Endodermal cell (in vitro differentiated cells): ENCODE data around the gene PTPRN2. TPM values are rescaled to one million over a fixed set of nuclear protein-coding genes. Genes with fewer than 3 reads are reported as not detected.

ENCODE experiments used
- DNase-seq: peaks from one replicate; pipeline ENCODE4 v3.0.0-alpha.2; 2017
- H3K27ac ChIP-seq: 2 replicates; pipeline ENCODE4 v1.5.1; 2013; ENCODE audit warnings: mild to moderate bottlenecking, low read depth, low read length, moderate library complexity
- H3K27me3 ChIP-seq: 2 replicates; pipeline ENCODE4 v1.6.1; 2013; ENCODE audit warnings: mild to moderate bottlenecking, low read length, moderate library complexity; ENCODE audit not compliant: insufficient read depth, control insufficient read depth, poor library complexity, severe bottlenecking
- H3K36me3 ChIP-seq: 2 replicates; pipeline ENCODE4 v1.7.0; 2013; ENCODE audit warnings: mild to moderate bottlenecking, low read length, moderate library complexity; ENCODE audit not compliant: control insufficient read depth, insufficient read depth
- H3K4me1 ChIP-seq: one replicate; pipeline ENCODE4 v1.7.0; 2013; ENCODE audit warnings: low read length; ENCODE audit not compliant: control insufficient read depth, insufficient read depth
- H3K4me3 ChIP-seq: 2 replicates; pipeline ENCODE4 v1.5.1; 2013; ENCODE audit warnings: mild to moderate bottlenecking, low read length, moderate library complexity
- H3K9ac ChIP-seq: 2 replicates; pipeline ENCODE4 v1.6.1; 2013; ENCODE audit warnings: mild to moderate bottlenecking, low read length, moderate library complexity; ENCODE audit not compliant: poor library complexity, severe bottlenecking; ENCODE audit errors: extremely low read depth
- H3K9me3 ChIP-seq: 2 replicates; pipeline ENCODE4 v1.6.1; 2013; ENCODE audit warnings: mild to moderate bottlenecking, low read length, moderate library complexity; ENCODE audit not compliant: control insufficient read depth
- H3K27ac Mint-ChIP-seq: 2 replicates; pipeline ENCODE4 v1.8.0; 2020; ENCODE audit warnings: mixed read lengths
- H3K27me3 Mint-ChIP-seq: 2 replicates; pipeline ENCODE4 v1.8.0; 2021; ENCODE audit warnings: mild to moderate bottlenecking, mixed read lengths; ENCODE audit not compliant: insufficient read depth
- H3K36me3 Mint-ChIP-seq: 2 replicates; pipeline ENCODE4 v1.8.0; 2020; ENCODE audit warnings: low read depth, mixed read lengths
- H3K4me1 Mint-ChIP-seq: 2 replicates; pipeline ENCODE4 v1.8.0; 2020; ENCODE audit warnings: mixed read lengths
- H3K4me3 Mint-ChIP-seq: 2 replicates; pipeline ENCODE4 v1.8.0; 2020; ENCODE audit warnings: mild to moderate bottlenecking, moderate library complexity, mixed read lengths
- H3K9me3 Mint-ChIP-seq: 2 replicates; pipeline ENCODE4 v1.8.0; 2020; ENCODE audit warnings: mild to moderate bottlenecking, mixed read lengths
- CTCF ChIP-seq: fragments of 200-600 bp; sonication (generic); conservative IDR thresholded peaks from 2 replicates; pipeline ENCODE4 v1.5.0; 2021; ENCODE audit warnings: antibody characterized with exemption, mild to moderate bottlenecking
- WGBS, 2 experiments: methylation state at CpG; one replicate each; pipeline versions ENCODE4 v1.1.5 to v1.1.7; 2013; ENCODE audit warnings: missing lambda C conversion rate in 2 of 2, mixed read lengths in 1 of 2; ENCODE audit not compliant: insufficient coverage in 1 of 2, insufficient read length in 1 of 2; 5-methylcytosine and 5-hydroxymethylcytosine counted together
- total RNA-seq, 2 donors: library from RNA; stranded (reverse); fragmentation: NEBNext Ultra II Directional in 1 of 2; extraction: Animal tissue kit (Norgen Biotek cat#: 25700) in 1 of 2; gene quantifications; 2 replicates in 1 of 2; 3 replicates in 1 of 2; pipeline ENCODE4 v1.2.1, GENCODE V29; 2021

Gene PTPRN2
- total RNA-seq, 2 donors from 2014 or later = 0.69 to 1.2 TPM

- H3K27me3 Mint-ChIP-seq = peaks cover 4% of the 10 kb centered on the region
- H3K27ac Mint-ChIP-seq = no peak overlapping the region
- no peak overlapping the region for H3K4me3 ChIP-seq
- H3K9ac ChIP-seq = no peak overlapping the region
- H3K27ac ChIP-seq = no peak overlapping the region
- DNase-seq = no peak
- H3K9me3 ChIP-seq = peaks cover 66% of the 10 kb centered on the region
- no peak for TF ChIP-seq CTCF
- no peak overlapping the region for H3K4me3 Mint-ChIP-seq
- no peaks in the 10 kb centered on the region for H3K27me3 ChIP-seq
- H3K9me3 Mint-ChIP-seq = peaks cover 2% of the 10 kb centered on the region
- H3K4me1 ChIP-seq = no peaks in the 10 kb centered on the region
- 79 to 90% methylated on average over 2 to 13 of the region's 13 CpGs for WGBS, 2 experiments
- H3K36me3 ChIP-seq = no peaks in the 10 kb centered on the region
- no peaks in the 10 kb centered on the region for H3K36me3 Mint-ChIP-seq
- H3K4me1 Mint-ChIP-seq = peaks cover 14% of the 10 kb centered on the region
Observed at GRCh38 chr7:157853789-157854065, 733.9 kb downstream of the PTPRN2 start.

GRCh38 chr7:157853076-157853788, 734.4 kb downstream of the PTPRN2 start:
- Histone ChIP-seq H3K9ac (no peak overlapping the region), H3K4me3 (no peak overlapping the region), H3K4me1 (no peaks in the 10 kb centered on the region), H3K9me3 (peaks cover 66% of the 10 kb centered on the region), H3K36me3 (no peaks in the 10 kb centered on the region), H3K27ac (no peak overlapping the region), H3K27me3 (no peaks in the 10 kb centered on the region)
- no peak overlapping the region for H3K27ac Mint-ChIP-seq
- H3K4me3 Mint-ChIP-seq = no peak overlapping the region
- H3K9me3 Mint-ChIP-seq = peaks cover 2% of the 10 kb centered on the region
- H3K4me1 Mint-ChIP-seq = peaks cover 14% of the 10 kb centered on the region
- WGBS, 2 experiments = 85 to 87% methylated on average over 14 to 26 of the region's 26 CpGs
- TF ChIP-seq CTCF = no peak
- H3K27me3 Mint-ChIP-seq = peaks cover 4% of the 10 kb centered on the region
- no peak for DNase-seq
- H3K36me3 Mint-ChIP-seq = no peaks in the 10 kb centered on the region

- no peak overlapping the region for H3K9ac ChIP-seq
- peaks cover 4% of the 10 kb centered on the region for H3K27me3 Mint-ChIP-seq
Observed at GRCh38 chr7:157851501-157852067, 736.0 kb downstream of the PTPRN2 start.

More at GRCh38 chr7:157851501-157852067, 736.0 kb downstream of the PTPRN2 start:
- TF ChIP-seq CTCF = no peak
- Histone ChIP-seq H3K27me3 (no peaks in the 10 kb centered on the region), H3K36me3 (no peaks in the 10 kb centered on the region), H3K27ac (no peak overlapping the region), H3K4me1 (no peaks in the 10 kb centered on the region), H3K4me3 (no peak overlapping the region), H3K9me3 (peaks cover 60% of the 10 kb centered on the region)
- Mint-ChIP-seq H3K27ac (peak overlapping the region; percentile 84), H3K4me3 (peak overlapping the region; percentile 41), H3K4me1 (peaks cover 14% of the 10 kb centered on the region), H3K36me3 (no peaks in the 10 kb centered on the region), H3K9me3 (peaks cover 2% of the 10 kb centered on the region)
- WGBS, 2 experiments = 75 to 81% methylated on average over 17 to 20 of the region's 20 CpGs
- peak; percentile 90 for DNase-seq
